Inflammatory macrophage treated with lipopolysaccharide for 4 hours (primary cell): ENCODE results near the gene ELAVL2.
"Not testable (repeated sequence)": the region's sequence is repeated elsewhere in the genome, so short reads cannot be mapped to it uniquely, and the experiment has no call there.

Source experiments
- DNase-seq: peaks from one replicate; pipeline ENCODE4 v3.0.0-alpha.2; 2020

ELAVL2 gene

DNA sequence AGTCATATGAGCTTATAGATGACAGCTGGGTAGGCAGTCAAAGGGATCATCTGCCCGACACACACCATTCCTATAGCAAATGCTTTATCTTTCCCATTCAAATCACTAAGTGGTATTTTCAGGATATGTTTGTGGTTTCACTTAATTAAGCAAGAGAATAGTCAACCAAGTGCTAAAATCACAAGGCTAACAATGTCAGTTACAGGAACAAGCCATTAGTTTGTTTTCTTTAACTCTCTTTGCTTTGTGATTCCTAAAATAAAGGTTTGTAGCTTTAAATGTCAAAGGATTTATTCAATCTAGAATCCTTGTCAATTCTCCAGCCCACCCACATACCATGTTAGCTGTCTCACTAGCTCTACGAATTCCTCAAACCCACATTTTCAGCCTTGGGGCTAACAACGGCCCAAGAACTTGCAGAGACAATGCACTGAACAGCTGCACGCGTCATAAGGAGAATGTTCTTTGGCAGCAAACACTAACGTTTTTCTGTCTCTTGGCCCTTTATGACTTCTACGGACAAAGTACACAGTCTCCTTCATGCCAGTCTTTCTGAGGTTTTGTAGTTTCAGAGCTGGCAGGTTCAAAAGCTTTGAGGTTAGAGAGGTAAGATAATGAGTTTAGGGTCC, 56.6 kb downstream of the ELAVL2 start:
- DNase-seq, result no peak

GRCh38 chr9:23768861-23769260, 57.2 kb downstream of the ELAVL2 start:
- no peak for DNase-seq

GRCh38 chr9:23766613-23767012, 59.4 kb downstream of the ELAVL2 start:
- DNase-seq, result no peak

DNA sequence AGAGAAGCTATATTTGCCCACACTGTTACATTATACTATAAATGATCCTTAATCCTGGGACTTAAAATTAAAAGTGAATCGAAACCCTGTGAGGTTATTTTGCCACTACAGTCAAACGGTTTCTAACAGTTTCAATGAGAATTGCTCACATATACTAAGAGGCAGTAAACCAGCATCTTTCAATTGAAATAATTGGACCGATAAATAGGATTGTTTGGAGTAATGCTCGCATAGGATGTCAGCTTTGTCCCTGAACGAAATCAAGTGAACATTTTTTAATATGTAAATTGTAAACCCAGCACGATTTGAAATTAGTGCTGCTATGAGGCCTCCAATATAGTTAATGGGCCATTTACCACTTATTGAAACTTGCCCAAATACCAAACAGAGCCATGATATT, 60.5 kb downstream of the ELAVL2 start:
- DNase-seq, result no peak

- DNase-seq, result no peak
Observed at GRCh38 chr9:23764219-23764618, 61.8 kb downstream of the ELAVL2 start.

DNA sequence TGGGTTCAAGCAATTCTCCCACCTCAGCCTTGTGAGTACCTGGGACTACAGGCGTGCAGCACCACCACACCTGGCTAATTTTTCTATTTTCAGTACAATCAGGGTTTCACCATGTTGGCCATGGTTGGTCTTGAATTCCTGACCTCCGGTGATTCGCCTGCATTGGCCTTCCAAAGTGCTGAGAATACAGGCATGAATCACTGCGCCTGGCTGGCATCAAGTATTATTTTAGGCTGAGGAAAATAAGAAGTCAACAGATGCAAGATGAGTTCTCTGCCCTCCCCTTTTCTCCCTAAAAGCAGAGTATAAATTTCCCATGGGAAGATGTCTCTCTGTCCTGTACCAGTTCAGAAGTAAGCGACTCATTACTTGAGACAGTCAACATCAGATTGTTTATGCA, 71.5 kb downstream of the ELAVL2 start:
- DNase-seq, result no peak

- DNase-seq, result no peak
Observed at GRCh38 chr9:23752859-23753258, 73.2 kb downstream of the ELAVL2 start.

GRCh38 chr9:23751633-23752032, 74.4 kb downstream of the ELAVL2 start:
- no peak for DNase-seq

DNA sequence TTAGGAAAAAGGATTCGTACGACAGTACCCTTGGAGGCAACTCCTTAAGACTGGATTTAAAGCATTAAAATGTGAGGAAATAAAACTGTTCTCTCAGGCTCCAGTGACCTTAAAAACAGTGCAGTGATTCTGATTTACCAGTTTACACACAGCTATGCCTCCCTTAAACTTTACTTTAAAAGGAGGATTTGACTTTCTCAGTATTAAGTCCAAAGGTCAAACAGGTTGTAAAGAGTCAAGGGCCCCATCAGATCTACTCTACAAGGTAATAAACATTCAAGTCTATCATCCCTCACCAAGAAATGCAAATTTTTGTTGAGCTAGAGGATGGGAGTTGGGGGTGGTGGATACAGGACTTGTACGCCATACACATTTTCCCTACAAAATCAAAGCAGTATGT, 75.2 kb downstream of the ELAVL2 start:
- no peak for DNase-seq

DNA sequence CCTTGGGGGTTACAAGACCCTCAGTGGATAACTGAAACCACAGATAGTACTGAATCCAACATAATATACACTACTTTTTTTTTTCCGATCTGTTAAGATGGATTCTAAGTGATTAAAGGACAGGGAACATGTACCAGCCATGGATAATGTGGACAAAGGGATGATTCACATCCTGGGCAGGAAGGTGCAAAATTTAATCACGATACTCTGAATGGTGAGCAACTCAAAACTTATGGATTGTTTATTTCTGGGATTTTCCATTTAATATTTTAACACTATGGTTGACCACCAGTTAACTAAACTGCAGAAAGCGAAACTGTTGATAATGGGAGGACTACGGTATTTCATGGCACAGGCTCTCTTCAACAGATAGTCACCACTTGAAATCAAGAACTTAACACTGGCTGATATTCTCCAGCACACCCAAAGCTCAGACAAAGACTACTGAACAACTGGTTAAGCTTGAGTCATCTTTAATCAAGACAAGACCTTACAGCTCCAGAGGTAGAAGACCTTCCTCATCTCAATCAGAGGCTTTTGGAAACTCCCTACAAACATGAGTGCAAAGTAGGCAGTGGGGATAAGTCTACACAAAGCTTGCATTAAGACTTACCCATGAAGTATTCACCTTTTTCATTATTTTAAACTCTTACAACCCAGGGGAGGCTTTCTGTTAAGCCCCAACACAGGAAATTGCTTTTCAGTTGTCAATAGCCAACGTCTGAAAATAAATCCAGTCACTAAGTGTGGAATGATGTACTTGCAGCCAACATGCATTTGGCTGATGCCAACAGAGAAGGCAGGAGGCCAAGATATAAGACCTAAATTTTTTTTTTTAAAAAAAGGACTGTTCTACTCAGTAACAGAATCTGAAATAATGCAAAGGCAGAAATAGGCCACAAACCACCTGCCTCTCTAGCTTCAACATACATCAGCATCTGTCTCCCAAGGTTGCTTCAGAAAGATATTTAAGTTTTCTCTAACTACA, 78.7 kb downstream of the ELAVL2 start:
- DNase-seq, result no peak

- no peak for DNase-seq
Observed at GRCh38 chr9:23746317-23746716, 79.7 kb downstream of the ELAVL2 start.

DNA sequence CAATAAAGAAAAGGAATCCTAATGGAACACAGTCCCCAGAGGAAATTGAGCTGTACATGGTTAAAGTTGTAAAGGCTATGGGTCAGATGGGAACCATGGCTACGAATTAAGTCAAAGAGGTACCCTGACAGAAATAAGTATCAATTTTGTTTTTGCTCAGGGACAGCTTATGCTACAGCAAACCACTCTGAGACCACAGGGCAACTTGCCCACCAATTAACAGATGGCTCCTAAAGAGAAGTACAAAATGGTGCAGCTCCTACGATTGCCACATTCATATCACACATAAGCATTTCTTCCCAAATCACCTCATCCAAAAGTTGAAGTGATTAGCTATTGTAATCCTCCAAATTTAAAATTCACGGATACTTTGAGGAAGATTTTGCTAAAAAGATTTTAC, 83.0 kb downstream of the ELAVL2 start:
- no peak for DNase-seq

GRCh38 chr9:23741351-23741750, 84.7 kb downstream of the ELAVL2 start:
- no peak for DNase-seq

DNA sequence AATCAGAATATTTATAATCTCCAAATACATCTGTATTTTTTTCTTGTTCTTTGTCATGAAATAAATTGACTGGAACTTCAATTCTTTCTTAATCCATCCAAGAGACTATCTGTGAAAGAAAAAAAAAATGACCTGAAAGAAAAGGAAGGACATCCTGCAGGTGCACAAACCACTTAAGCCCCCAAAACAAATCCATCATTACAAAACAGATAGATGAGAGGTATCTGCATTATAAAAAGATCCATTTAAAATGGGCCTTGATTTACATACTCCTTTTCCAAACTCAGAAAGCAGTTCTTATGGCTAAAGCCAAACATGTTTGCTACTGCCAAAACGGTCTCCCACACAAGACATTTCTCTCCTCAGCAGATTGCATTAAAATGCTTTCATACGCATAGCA, 85.5 kb downstream of the ELAVL2 start:
- DNase-seq, result no peak

- DNase-seq, result no peak
Observed at GRCh38 chr9:23739753-23740152, 86.3 kb downstream of the ELAVL2 start.

DNA sequence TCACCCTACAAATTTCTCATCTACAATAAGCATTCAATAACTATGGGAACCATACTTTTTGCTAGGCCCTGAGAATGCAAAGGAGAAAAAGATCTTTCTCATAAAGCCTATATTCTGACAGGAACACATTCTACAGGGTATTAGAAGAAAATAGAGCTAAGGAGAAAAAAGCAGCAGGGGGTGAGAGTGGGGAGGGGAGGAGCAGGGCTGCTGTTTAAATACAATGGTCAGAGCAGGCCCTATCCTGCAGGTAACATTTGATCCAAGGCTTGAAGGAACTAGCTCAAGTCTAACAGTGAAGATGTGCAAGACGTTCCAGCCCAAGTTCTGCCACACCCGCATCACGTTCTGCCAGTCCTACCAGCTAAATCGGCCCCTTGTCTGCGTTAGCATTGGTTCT, 89.7 kb downstream of the ELAVL2 start:
- no peak for DNase-seq

DNA sequence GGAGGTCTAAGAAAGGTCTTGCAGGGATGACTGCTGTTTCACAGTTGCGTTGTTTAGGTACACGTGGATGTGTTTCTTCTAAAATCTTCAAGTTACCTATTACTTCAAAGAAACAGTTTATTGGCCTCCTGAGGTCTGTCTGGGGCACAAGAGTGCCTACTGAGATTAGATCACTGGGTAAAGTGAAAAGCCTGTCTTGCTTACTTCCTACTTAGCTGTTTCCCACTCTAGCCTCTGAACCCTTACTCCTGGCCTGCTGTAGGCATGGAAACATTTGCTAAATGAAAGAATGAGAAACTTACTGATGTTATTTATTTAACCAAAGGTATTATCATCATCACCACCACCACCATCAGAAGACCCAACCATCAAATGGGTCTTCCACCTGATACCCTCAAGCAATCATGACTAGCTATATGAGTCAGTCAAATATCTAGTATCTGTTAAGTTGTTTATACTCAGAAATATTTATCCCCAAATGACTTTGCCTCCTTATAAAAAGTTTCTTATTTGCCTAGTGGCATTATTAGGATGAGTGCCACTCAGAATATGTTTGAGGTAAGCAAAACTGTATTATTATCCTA, 92.5 kb downstream of the ELAVL2 start:
- no peak for DNase-seq

- DNase-seq, result no peak
Observed at GRCh38 chr9:23731353-23731752, 94.7 kb downstream of the ELAVL2 start.

- no peak for DNase-seq
Observed at GRCh38 chr9:23730364-23730763, 95.7 kb downstream of the ELAVL2 start.

GRCh38 chr9:23728736-23729135, 97.3 kb downstream of the ELAVL2 start:
- no peak for DNase-seq

GRCh38 chr9:23725279-23725946, 100.6 kb downstream of the ELAVL2 start:
- no peak for DNase-seq

DNA sequence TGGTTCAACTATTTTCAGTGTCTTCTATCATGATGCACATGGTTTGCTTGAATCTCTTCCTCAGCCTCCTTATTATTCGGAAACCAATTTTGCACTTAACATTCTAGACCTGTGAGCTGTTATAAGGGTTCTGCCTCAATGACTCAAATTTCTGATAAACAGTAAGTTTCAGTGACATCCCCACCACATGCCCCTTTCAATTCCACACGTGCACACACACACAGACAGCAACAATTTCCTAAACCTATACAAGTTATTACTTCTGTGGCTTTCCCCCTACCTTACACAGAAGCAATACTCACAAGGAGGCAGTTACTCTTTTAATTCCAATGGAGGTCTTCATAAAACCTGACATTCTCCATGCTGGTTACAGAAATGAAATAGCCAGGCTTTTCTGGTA, 102.4 kb downstream of the ELAVL2 start:
- DNase-seq, result no peak

- not testable (repeated sequence) for DNase-seq
Observed at GRCh38 chr9:23723048-23723447, 103.0 kb downstream of the ELAVL2 start.
